K562 (cell line): ENCODE measurements around the gene ANO8. TPM values are rescaled to one million over a fixed set of nuclear protein-coding genes. Genes with fewer than 3 reads are reported as not detected.

Experiments
- CEBPZ ChIP-seq: fragments of 150-350 bp; IDR thresholded peaks from 2 replicates; pipeline ENCODE4 v1.6.1; 2014; ENCODE audit warnings: low read depth, mild to moderate bottlenecking, low read length, borderline replicate concordance
- CHAMP1 ChIP-seq: fragments of 450-650 bp; IDR thresholded peaks from 2 replicates; pipeline ENCODE4 v1.6.1; 2016; ENCODE audit warnings: mild to moderate bottlenecking
- ESRRA ChIP-seq: fragments of 450-650 bp; IDR thresholded peaks from 2 replicates; pipeline ENCODE4 v1.6.1; 2014; ENCODE audit warnings: low read depth, mild to moderate bottlenecking, moderate library complexity, borderline replicate concordance
- MTA2 ChIP-seq: fragments of 450-650 bp; IDR thresholded peaks from 2 replicates; pipeline ENCODE4 v1.6.1; 2016; ENCODE audit warnings: low read depth
- RCOR1 ChIP-seq, 2 experiments: IDR thresholded peaks; 2 replicates each; pipeline ENCODE4 v1.6.1; 2012; ENCODE audit warnings: low read depth in 2 of 2, low read length in 2 of 2, borderline replicate concordance in 1 of 2, improper control_type of control experiment in 1 of 2
- RUNX1 ChIP-seq: sonication (generic); IDR thresholded peaks from 2 replicates; pipeline ENCODE4 v1.6.1; 2016; ENCODE audit warnings: antibody characterized with exemption, low read depth
- SP1 ChIP-seq: sonication (generic); formaldehyde crosslinking; IDR thresholded peaks from 2 replicates; pipeline ENCODE4 v1.8.1; 2022; ENCODE audit warnings: mild to moderate bottlenecking, missing genetic modification reagents
- ZNF184 ChIP-seq: sonication (generic); formaldehyde crosslinking; IDR thresholded peaks from 2 replicates; pipeline ENCODE4 v1.5.0; 2020; ENCODE audit warnings: missing genetic modification reagents
- polyA plus RNA-seq, 8 experiments: library from polyadenylated mRNA; depleted of rRNA in 4 of 8; stranded (reverse) in 5 of 8; unstranded in 3 of 8; fragments of >200 nt; fragmentation: Nextera tagmentation in 2 of 8; fragmentation: Illumina TruSeq in 1 of 8; extraction: Ambion mirVana in 2 of 8; extraction: Trizol in 1 of 8; gene quantifications; 2 replicates each; pipeline versions ENCODE4 v1.2.1 to v1.2.3, GENCODE V29; 2011 to 2014; ENCODE audit warnings: inconsistent platforms in 1 of 8, missing spikeins in 1 of 8
- total RNA-seq, 7 experiments: library from RNA; depleted of rRNA in 6 of 7; stranded (reverse); fragments of >200 nt in 6 of 7; fragmentation: Illumina TruSeq in 2 of 7; extraction: Trizol in 2 of 7; gene quantifications; 2 replicates each; pipeline versions ENCODE4 v1.2.1 to v1.2.3, GENCODE V29; 2011 to 2021; ENCODE audit warnings: low replicate concordance in 1 of 7

Gene ANO8
- total and polyA plus RNA-seq, 9 of the 15 experiments (the other 6 are each of a cell fraction or from before 2014, with no cell fraction given) = 0.07 to 7.6 (median 2.3) TPM; not detected in 1

- no peak for TF ChIP-seq CHAMP1
- TF ChIP-seq SP1 = 0 out of 2 replicates have a peak, but pooled peaks have one; percentile 17
- TF ChIP-seq CEBPZ = no peak
- no peak for TF ChIP-seq RUNX1
- 0 out of 2 replicates have a peak, but pooled peaks have one; percentile 21 for TF ChIP-seq ESRRA
- no peak for TF ChIP-seq ZNF184 (CRISPR knock-in tag)
- no peak for TF ChIP-seq MTA2
- TF ChIP-seq RCOR1 (IDR thresholded peaks at IDR 0.05; ENCODE audit: borderline replicate concordance in 1 of 2, low read depth in 2 of 2, low read length in 2 of 2) = peak in 1 of 2 experiments; percentile 73; a peak in 1 of 4 replicates
Measured at GRCh38 chr19:17346109-17346671, 11.5 kb upstream of the ANO8 start (continued).
